OCI-LY3 (cell line): ENCODE measurements around the gene NGF.

Experiments used
- CTCF ChIP-seq: fragments of 200-600, 300-600 bp; sonication (generic); IDR thresholded peaks from 2 replicates; pipeline ENCODE4 v1.5.1; 2014; ENCODE audit warnings: antibody characterized with exemption, low read length, low read depth
- EZH2phosphoT487 ChIP-seq: fragments of 200-600 bp; shearing (Covaris generic); IDR thresholded peaks from 2 replicates; pipeline ENCODE4 v1.6.1; 2018; ENCODE audit warnings: antibody characterized with exemption, mixed run types, low read depth

- TF ChIP-seq CTCF (no peak), EZH2phosphoT487 (no peak)
These were observed 99.0 kb downstream of the NGF start for GRCh38 chr1:115239148-115239422.
